ENCODE measurements around the gene TRIM63. TPM values are rescaled to one million over a fixed set of nuclear protein-coding genes. Genes with fewer than 3 reads are reported as not detected.

TRIM63 gene
- total and polyA plus RNA-seq, 9 of the 15 experiments (the other 6 are each of a cell fraction or from before 2014, with no cell fraction given): 0.08 to 0.57 (median 0.36) TPM

DNA sequence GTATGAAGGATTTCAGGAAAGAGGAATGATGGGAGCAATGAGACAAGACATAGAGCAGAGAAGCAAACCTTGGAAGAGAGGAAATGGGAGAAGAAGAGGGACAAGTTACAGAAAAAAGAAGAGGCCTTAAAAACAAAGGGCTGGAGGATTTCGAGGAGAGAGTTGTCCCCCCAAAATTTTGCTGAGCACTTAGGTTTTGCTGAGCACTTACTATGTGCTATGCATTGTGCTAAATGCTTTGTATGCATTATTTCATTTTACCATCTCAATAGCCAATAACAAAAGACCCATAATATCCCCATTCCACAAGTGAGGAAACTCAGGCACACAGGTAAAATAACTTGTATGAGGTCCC, 2.5 kb upstream of the TRIM63 start:
- Histone ChIP-seq H2AFZ (ENCODE audit: low read depth, low read length) (peak overlapping the region; percentile 76), H3K27ac (ENCODE audit: extremely low read depth, low read depth, low read length) (peak overlapping the region; percentile 97), H3K9ac (ENCODE audit: insufficient read depth in 1 of 2, low read depth in 2 of 2, low read length in 2 of 2) (peak overlapping the region in 1 of 2 experiments; percentile 73; a peak in 2 of 4 replicates), H3K4me1 (replicated peaks in 1 of 2; ENCODE audit: control insufficient read depth in 2 of 2, insufficient read depth in 2 of 2, low read length in 2 of 2) (peaks cover 56 to 66% of the 10 kb centered on the region in 2 experiments), H3K9me3 (replicated peaks; ENCODE audit: control insufficient read depth, insufficient read depth, low read depth, low read length) (no peaks in the 10 kb centered on the region), H3K4me2 (ENCODE audit: insufficient read depth, low read length) (peak overlapping the region; percentile 71), H4K20me1 (replicated peaks; ENCODE audit: control insufficient read depth, insufficient read depth, low read length) (no peaks in the 10 kb centered on the region), H3K4me3 (no peak overlapping the region), H3K9me1 (ENCODE audit: control insufficient read depth, insufficient read depth, low read length) (no peaks in the 10 kb centered on the region), H3K36me3 (ENCODE audit: control insufficient read depth, insufficient read depth, low read length) (no peaks in the 10 kb centered on the region), H3K79me2 (ENCODE audit: control insufficient read depth, insufficient read depth, low read length) (no peaks in the 10 kb centered on the region), H3K27me3 (ENCODE audit: control insufficient read depth in 2 of 2, insufficient read depth in 2 of 2, low read length in 2 of 2) (no peaks in the 10 kb centered on the region)
- BruUV-seq (replicated peaks): TSS peak; percentile 84
- DNase-seq (ENCODE audit: extremely low read depth in 1 of 4, low spot score in 3 of 4): no peak
- CTCF ChIA-PET (ENCODE audit: low intra/inter-chr PET ratio): no interaction called here
- intact Hi-C loops (cut with micrococcal nuclease): loop anchor here (1.0 to 2.0 kb wide), 2 partner anchors 27 to 34 kb away; no protein-coding TSS in a partner anchor
- no peak for FAIRE-seq
- in situ Hi-C loops (cut with MboI): no loop called here
- ATAC-seq: no peak
- POLR2A ChIA-PET: interaction anchor here (1.0 to 2.1 kb wide), 12 partner anchors 10 to 164 kb away, joined by 3 to 33 read pairs (median 7); no protein-coding TSS in a partner anchor
- 79% methylated on average over 1 of the region's 1 CpG for WGBS (ENCODE audit: insufficient coverage, low coverage, missing lambda C conversion rate)
- 0 out of 2 replicates have a peak, but pooled peaks have one; percentile 15 for TF ChIP-seq GTF2E2 (tag; IDR thresholded peaks at IDR 0.05)
- TF ChIP-seq, protein P1, sequence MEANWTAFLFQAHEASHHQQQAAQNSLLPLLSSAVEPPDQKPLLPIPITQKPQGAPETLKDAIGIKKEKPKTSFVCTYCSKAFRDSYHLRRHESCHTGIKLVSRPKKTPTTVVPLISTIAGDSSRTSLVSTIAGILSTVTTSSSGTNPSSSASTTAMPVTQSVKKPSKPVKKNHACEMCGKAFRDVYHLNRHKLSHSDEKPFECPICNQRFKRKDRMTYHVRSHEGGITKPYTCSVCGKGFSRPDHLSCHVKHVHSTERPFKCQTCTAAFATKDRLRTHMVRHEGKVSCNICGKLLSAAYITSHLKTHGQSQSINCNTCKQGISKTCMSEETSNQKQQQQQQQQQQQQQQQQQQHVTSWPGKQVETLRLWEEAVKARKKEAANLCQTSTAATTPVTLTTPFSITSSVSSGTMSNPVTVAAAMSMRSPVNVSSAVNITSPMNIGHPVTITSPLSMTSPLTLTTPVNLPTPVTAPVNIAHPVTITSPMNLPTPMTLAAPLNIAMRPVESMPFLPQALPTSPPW (CRISPR knock-in tag; IDR thresholded peaks at IDR 0.05): no peak
- TF ChIP-seq ZNF12 (CRISPR knock-in tag; IDR thresholded peaks at IDR 0.05): no peak
- TF ChIP-seq MEIS2 (IDR thresholded peaks at IDR 0.05; ENCODE audit: partially characterized antibody): no peak
- TF ChIP-seq POLR3A (IDR thresholded peaks at IDR 0.05; ENCODE audit: borderline replicate concordance, extremely low read depth, insufficient read depth, insufficient read length): peak; percentile 3
- TF ChIP-seq SMAD4 (CRISPR knock-in tag; conservative IDR thresholded peaks at IDR 0.05): no peak
- no peak for TF ChIP-seq KDM5B (IDR thresholded peaks at IDR 0.05; ENCODE audit: insufficient replicate concordance, low read depth, low read length)
- TF ChIP-seq MCM2 (IDR thresholded peaks at IDR 0.05; ENCODE audit: low read depth): no peak
- no peak for TF ChIP-seq FOSL1 (tag; conservative IDR thresholded peaks at IDR 0.05)
- TF ChIP-seq, protein P2, sequence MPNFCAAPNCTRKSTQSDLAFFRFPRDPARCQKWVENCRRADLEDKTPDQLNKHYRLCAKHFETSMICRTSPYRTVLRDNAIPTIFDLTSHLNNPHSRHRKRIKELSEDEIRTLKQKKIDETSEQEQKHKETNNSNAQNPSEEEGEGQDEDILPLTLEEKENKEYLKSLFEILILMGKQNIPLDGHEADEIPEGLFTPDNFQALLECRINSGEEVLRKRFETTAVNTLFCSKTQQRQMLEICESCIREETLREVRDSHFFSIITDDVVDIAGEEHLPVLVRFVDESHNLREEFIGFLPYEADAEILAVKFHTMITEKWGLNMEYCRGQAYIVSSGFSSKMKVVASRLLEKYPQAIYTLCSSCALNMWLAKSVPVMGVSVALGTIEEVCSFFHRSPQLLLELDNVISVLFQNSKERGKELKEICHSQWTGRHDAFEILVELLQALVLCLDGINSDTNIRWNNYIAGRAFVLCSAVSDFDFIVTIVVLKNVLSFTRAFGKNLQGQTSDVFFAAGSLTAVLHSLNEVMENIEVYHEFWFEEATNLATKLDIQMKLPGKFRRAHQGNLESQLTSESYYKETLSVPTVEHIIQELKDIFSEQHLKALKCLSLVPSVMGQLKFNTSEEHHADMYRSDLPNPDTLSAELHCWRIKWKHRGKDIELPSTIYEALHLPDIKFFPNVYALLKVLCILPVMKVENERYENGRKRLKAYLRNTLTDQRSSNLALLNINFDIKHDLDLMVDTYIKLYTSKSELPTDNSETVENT (CRISPR knock-in tag; IDR thresholded peaks at IDR 0.05): no peak
- no peak for TF ChIP-seq CXXC5 (CRISPR knock-in tag; IDR thresholded peaks at IDR 0.05)
- TF ChIP-seq ZFX (CRISPR knock-in tag; IDR thresholded peaks at IDR 0.05): peak; percentile 63; the same call in 1 of the 2 replicates
- 0 out of 2 replicates have a peak, but pooled peaks have one; percentile 15 for TF ChIP-seq ERF (CRISPR knock-in tag; IDR thresholded peaks at IDR 0.05)
- TF ChIP-seq FOXP1 (CRISPR knock-in tag; IDR thresholded peaks at IDR 0.05): no peak
- TF ChIP-seq ZNF140 (CRISPR knock-in tag; IDR thresholded peaks at IDR 0.05): no peak
- TF ChIP-seq MAFG (tag; conservative IDR thresholded peaks at IDR 0.05): peak; percentile 53
- no peak for TF ChIP-seq ZNF143 (CRISPR knock-in tag; IDR thresholded peaks at IDR 0.05)
- no peak for TF ChIP-seq KAT7 (CRISPR knock-in tag; IDR thresholded peaks at IDR 0.05; ENCODE audit: borderline replicate concordance)
- TF ChIP-seq, protein P3, sequence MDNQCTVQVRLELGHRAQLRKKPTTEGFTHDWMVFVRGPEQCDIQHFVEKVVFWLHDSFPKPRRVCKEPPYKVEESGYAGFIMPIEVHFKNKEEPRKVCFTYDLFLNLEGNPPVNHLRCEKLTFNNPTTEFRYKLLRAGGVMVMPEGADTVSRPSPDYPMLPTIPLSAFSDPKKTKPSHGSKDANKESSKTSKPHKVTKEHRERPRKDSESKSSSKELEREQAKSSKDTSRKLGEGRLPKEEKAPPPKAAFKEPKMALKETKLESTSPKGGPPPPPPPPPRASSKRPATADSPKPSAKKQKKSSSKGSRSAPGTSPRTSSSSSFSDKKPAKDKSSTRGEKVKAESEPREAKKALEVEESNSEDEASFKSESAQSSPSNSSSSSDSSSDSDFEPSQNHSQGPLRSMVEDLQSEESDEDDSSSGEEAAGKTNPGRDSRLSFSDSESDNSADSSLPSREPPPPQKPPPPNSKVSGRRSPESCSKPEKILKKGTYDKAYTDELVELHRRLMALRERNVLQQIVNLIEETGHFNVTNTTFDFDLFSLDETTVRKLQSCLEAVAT (IDR thresholded peaks at IDR 0.05): peak in 1 of 2 experiments; percentile 30; a peak in 1 of 4 replicates
